Gastroesophageal sphincter (tissue), 3 donors: ENCODE results near the gene NLGN1.

Experiments
- EP300 ChIP-seq: sonication (generic); formaldehyde crosslinking; IDR thresholded peaks from one replicate; pipeline ENCODE4 v1.6.1; 2017; ENCODE audit warnings: antibody characterized with exemption, mild to moderate bottlenecking
- POLR2A ChIP-seq, 2 donors: fragments of 450-650 bp; IDR thresholded peaks; one replicate each; pipeline ENCODE4 v1.6.1; 2017; ENCODE audit warnings: antibody characterized with exemption in 2 of 2, mild to moderate bottlenecking in 2 of 2, moderate library complexity in 1 of 2
- POLR2AphosphoS5 ChIP-seq: sonication (generic); formaldehyde crosslinking; IDR thresholded peaks from one replicate; pipeline ENCODE4 v1.6.1; 2017; ENCODE audit warnings: antibody characterized with exemption
- TF ChIP-seq, protein P1 (sequence below), 4 experiments: fragments of 200-600 bp in 2 of 4; fragments of 450-650 bp in 2 of 4; sonication (generic) in 1 of 4; IDR thresholded peaks; one replicate each; pipeline ENCODE4 v1.5.1; 2017 to 2019; ENCODE audit warnings: antibody characterized with exemption in 4 of 4, mild to moderate bottlenecking in 2 of 4, moderate library complexity in 2 of 4

DNA sequence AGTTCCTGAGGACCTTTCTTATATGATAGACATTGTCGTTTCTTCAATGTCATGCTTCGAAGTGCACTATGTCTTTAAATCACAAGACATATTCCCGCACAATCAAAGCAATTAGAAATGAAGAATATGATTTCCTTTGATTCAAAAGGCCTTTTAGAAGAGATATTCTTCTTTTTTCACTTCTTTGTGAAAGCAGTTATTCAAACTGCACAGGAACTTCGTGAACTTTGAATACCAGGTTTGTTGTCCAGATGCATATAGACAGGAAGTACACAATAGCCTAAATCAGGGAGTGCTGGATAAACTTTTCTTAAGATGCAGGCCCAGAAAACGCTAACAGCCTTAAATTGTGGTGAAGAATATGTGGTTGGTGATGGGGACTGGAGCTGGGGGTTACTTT is 870.5 kb downstream of the NLGN1 start:
- TF ChIP-seq, protein P1, sequence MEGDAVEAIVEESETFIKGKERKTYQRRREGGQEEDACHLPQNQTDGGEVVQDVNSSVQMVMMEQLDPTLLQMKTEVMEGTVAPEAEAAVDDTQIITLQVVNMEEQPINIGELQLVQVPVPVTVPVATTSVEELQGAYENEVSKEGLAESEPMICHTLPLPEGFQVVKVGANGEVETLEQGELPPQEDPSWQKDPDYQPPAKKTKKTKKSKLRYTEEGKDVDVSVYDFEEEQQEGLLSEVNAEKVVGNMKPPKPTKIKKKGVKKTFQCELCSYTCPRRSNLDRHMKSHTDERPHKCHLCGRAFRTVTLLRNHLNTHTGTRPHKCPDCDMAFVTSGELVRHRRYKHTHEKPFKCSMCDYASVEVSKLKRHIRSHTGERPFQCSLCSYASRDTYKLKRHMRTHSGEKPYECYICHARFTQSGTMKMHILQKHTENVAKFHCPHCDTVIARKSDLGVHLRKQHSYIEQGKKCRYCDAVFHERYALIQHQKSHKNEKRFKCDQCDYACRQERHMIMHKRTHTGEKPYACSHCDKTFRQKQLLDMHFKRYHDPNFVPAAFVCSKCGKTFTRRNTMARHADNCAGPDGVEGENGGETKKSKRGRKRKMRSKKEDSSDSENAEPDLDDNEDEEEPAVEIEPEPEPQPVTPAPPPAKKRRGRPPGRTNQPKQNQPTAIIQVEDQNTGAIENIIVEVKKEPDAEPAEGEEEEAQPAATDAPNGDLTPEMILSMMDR (IDR thresholded peaks at IDR 0.05), result no peak
- no peak for TF ChIP-seq EP300
- TF ChIP-seq POLR2A (IDR thresholded peaks at IDR 0.05), result no peak
- no peak for TF ChIP-seq POLR2AphosphoS5
